ENCODE measurements around the gene TMEM250. TPM values are rescaled to one million over a fixed set of nuclear protein-coding genes. Genes with fewer than 3 reads are reported as not detected.

The TMEM250 gene
- total and polyA plus RNA-seq, 2 experiments from 2014 or later, result 25.6 to 29.3 TPM

DNA sequence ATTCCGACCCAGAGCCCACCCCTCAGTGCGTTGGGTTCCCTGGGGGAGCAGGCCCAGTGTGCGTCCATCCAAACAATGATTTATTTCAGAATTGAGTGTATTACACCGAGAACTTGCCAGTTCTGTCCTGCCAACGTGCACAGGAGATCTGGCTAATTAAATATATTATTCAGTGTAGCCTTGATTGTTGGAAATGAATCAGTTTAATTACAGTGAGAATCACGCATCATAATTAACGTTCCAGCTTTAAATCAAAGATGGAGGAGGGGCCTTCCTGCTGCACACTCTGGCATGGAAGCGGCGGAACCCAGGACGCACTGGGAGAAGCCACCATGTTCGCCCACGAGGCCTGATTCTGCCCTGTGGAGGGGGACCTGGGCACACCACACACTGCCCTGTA is 30.7 kb upstream of the TMEM250 start:
- TF ChIP-seq, protein P1, sequence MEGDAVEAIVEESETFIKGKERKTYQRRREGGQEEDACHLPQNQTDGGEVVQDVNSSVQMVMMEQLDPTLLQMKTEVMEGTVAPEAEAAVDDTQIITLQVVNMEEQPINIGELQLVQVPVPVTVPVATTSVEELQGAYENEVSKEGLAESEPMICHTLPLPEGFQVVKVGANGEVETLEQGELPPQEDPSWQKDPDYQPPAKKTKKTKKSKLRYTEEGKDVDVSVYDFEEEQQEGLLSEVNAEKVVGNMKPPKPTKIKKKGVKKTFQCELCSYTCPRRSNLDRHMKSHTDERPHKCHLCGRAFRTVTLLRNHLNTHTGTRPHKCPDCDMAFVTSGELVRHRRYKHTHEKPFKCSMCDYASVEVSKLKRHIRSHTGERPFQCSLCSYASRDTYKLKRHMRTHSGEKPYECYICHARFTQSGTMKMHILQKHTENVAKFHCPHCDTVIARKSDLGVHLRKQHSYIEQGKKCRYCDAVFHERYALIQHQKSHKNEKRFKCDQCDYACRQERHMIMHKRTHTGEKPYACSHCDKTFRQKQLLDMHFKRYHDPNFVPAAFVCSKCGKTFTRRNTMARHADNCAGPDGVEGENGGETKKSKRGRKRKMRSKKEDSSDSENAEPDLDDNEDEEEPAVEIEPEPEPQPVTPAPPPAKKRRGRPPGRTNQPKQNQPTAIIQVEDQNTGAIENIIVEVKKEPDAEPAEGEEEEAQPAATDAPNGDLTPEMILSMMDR (IDR thresholded peaks at IDR 0.05; ENCODE audit: low read depth, low read length), result no peak
- no peak overlapping the region for H3K4me3 ChIP-seq
- no peaks in the 10 kb centered on the region for H3K4me1 ChIP-seq (ENCODE audit: low read depth)
- no peaks in the 10 kb centered on the region for H3K9me3 ChIP-seq (ENCODE audit: low read depth)
- no peaks in the 10 kb centered on the region for H3K27me3 ChIP-seq
- no peak overlapping the region for H3K27ac ChIP-seq
- H3K36me3 ChIP-seq, result no peaks in the 10 kb centered on the region
- DNase-seq (ENCODE audit: low read depth in 1 of 2, low spot score in 1 of 2), result no peak

- Histone ChIP-seq H3K27me3 (no peaks in the 10 kb centered on the region), H3K9me3 (ENCODE audit: low read depth) (no peaks in the 10 kb centered on the region), H3K4me3 (no peak overlapping the region), H3K27ac (no peak overlapping the region), H3K4me1 (ENCODE audit: low read depth) (no peaks in the 10 kb centered on the region), H3K36me3 (no peaks in the 10 kb centered on the region)
- TF ChIP-seq, protein P1 (IDR thresholded peaks at IDR 0.05; ENCODE audit: low read depth, low read length), result no peak
- DNase-seq (ENCODE audit: low read depth in 1 of 2, low spot score in 1 of 2), result no peak
Measured at GRCh38 chr9:136148766-136149165, 30.1 kb upstream of the TMEM250 start.

DNA sequence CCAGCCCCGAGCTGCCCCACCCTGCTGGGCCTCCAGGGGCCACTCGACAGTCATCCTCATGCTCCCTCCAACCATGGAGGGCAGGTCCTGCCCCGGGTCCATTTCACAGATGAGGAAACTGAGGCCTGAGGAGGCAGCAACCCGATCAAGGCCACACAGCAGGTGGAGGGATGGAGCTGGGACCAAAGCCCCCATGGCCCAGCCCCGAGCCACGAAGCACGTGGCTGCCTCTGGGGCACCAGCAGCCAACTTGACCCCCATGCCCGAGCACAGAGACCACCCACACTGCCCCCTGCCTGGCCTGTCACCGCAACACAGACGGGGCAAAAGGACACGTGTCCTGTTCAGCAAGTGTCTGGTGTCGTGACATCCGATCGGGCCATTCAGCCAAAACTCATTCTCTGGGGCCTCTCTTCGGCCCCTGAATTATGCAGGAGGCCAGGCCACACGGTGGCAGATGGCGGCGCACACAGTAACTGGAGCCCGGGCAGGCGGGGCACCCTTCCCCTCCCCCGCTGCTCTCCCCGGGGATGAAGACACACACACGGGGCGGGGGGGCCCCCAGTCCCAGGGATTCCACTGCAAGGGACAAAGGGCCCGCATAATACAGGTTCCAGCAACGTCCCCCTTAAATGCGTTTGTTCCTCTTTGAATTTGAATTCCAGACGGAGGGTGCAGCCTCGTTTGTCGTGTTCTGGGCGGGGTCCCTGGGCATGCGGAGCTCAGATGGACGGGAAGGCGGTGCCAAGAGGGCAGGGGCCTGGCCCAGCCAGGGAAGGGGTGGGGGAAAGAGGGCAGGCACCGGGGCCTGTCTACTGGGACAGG is 29.4 kb upstream of the TMEM250 start:
- H3K4me3 ChIP-seq, result no peak overlapping the region

DNA sequence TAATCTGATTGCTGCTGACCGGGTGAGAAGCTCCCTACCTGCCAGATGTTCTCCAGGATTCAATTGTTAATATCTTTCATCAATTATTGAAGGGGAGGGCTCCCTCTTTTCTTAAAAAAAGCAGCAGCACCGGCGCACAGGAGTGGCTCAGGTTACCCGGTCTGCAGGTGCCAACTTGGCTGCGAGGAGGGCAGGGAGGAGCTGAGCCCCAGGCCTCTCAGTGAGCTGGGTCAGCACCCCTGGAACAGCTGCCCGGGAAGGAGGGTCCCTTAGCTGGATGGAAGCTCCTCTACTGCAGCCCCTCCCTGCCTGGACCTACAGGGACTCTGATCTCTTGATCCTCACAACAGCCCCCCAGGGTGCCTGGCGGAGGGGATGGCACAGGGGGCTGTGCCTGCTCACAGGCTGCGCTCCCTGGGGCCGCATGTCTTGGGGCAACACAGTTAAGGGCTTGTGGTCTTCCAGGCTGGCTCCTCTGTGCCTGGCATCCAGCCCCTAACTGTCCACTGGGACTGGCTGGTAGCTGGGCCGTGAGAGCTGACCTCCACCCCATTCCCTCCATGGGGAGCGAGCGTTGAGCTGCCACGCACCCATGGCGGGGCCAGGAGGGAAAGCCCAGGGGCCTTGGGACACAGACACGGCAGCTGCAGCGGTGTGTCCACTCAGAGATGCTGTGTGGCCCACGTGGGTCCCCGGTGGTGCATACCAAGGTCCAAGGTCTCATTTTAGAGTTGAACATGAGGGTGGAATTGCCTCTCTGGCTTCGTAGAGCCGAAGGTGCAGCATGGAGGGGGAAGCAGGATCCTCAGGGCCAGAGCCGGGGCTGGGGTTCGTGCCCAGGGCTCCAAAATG is 28.6 kb upstream of the TMEM250 start:
- TF ChIP-seq, protein P1 (IDR thresholded peaks at IDR 0.05; ENCODE audit: low read depth, low read length), result no peak
- DNase-seq (ENCODE audit: low read depth in 1 of 2, low spot score in 1 of 2), result no peak
- H3K27ac ChIP-seq, result no peak overlapping the region
- H3K4me1 ChIP-seq (ENCODE audit: low read depth), result no peaks in the 10 kb centered on the region
- no peaks in the 10 kb centered on the region for H3K27me3 ChIP-seq
- H3K36me3 ChIP-seq, result no peaks in the 10 kb centered on the region
- no peak overlapping the region for H3K4me3 ChIP-seq
- H3K9me3 ChIP-seq (ENCODE audit: low read depth), result no peaks in the 10 kb centered on the region

More for the DNA sequence above, 29.4 kb upstream of the TMEM250 start:
- Histone ChIP-seq H3K27me3 (no peaks in the 10 kb centered on the region), H3K4me1 (ENCODE audit: low read depth) (no peaks in the 10 kb centered on the region), H3K27ac (no peak overlapping the region), H3K9me3 (ENCODE audit: low read depth) (no peaks in the 10 kb centered on the region), H3K36me3 (no peaks in the 10 kb centered on the region)
- TF ChIP-seq, protein P1 (IDR thresholded peaks at IDR 0.05; ENCODE audit: low read depth, low read length), result no peak
- DNase-seq (ENCODE audit: low read depth in 1 of 2, low spot score in 1 of 2), result no peak

- H3K27ac ChIP-seq, result no peak overlapping the region
- no peaks in the 10 kb centered on the region for H3K27me3 ChIP-seq
- no peaks in the 10 kb centered on the region for H3K4me1 ChIP-seq (ENCODE audit: low read depth)
- TF ChIP-seq, protein P1 (IDR thresholded peaks at IDR 0.05; ENCODE audit: low read depth, low read length), result no peak
- no peak for DNase-seq (ENCODE audit: low read depth in 1 of 2, low spot score in 1 of 2)
- H3K36me3 ChIP-seq, result no peaks in the 10 kb centered on the region
- H3K4me3 ChIP-seq, result no peak overlapping the region
- no peaks in the 10 kb centered on the region for H3K9me3 ChIP-seq (ENCODE audit: low read depth)
Measured at GRCh38 chr9:136146126-136147037, 27.7 kb upstream of the TMEM250 start.

Data from cardiac muscle cell (in vitro differentiated cells and primary cell).